ENCODE data around the gene KIZ. TPM values are rescaled to one million over a fixed set of nuclear protein-coding genes. Genes with fewer than 3 reads are reported as not detected.

Gene KIZ
- total and polyA plus RNA-seq, 2 of the 4 experiments (the other 2 are of a cell fraction), result 9.9 to 14.0 TPM

DNA sequence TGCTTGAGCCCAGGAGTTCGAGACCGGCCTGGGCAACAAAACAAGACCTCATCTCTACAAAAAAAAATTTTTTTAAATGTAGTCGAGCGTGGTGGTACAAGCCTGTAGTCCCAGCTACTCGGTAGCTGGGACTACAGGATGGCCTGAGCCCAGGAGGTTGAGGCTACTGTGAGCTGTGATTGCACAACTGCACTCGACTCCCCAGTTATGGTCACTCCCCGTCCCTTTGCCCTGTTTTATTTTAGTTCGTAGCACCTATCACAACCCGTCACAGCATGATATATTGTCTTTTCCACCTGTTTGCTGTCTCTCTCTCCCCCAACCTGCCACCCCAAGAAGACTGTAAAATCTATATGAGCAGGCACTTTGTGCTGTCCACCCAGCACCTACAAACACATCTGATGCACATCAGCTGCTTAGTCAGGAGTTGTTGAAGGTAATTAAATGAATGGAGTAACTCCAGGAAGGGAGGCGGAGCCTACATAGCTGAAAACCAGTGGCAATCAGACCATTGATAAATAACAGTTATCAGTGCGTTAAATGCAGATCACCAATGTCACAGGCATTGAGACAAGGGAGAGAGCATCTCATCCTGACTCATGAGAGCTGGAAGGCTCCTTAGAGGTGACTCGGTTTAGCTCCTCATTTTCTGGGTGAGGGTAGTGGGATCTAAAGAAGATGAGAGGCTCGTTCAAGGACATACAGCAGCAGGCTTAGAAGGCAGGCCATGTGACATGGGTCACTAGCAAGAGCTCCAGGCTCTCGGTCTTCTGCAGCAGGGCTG, 162.9 kb downstream of the KIZ start:
- Histone ChIP-seq H3K79me1 (ENCODE audit: low read depth in 1 of 2, low read length in 2 of 2) (no peaks in the 10 kb centered on the region), H4K91ac (ENCODE audit: insufficient read depth, low read depth, low read length) (no peak overlapping the region), H3K27me3 (ENCODE audit: control insufficient read depth, insufficient read depth, low read length) (no peaks in the 10 kb centered on the region; the same call in 1 of the 2 replicates), H3K9me3 (ENCODE audit: control insufficient read depth, insufficient read depth, low read length) (peaks cover 2% of the 10 kb centered on the region; the same call in 1 of the 2 replicates), H2AK5ac (ENCODE audit: low read depth, low read length) (no peak overlapping the region), H2BK15ac (ENCODE audit: low read depth, low read length) (no peak overlapping the region), H3K4me1 (ENCODE audit: control insufficient read depth, insufficient read depth, low read length) (no peaks in the 10 kb centered on the region), H4K8ac (ENCODE audit: low read depth in 2 of 2, low read length in 2 of 2) (no peak overlapping the region), H4K20me1 (ENCODE audit: insufficient read depth, low read length) (no peaks in the 10 kb centered on the region), H2BK20ac (ENCODE audit: low read depth, low read length) (no peak overlapping the region), H3K14ac (replicated peaks; ENCODE audit: low read depth, low read length) (no peak overlapping the region), H3K4me2 (ENCODE audit: low read depth, low read length) (no peak overlapping the region), H3K9ac (ENCODE audit: low read depth, low read length) (no peak overlapping the region), H3K27ac (ENCODE audit: insufficient read depth, low read length) (no peak overlapping the region), H2BK120ac (ENCODE audit: low read depth, low read length) (no peak overlapping the region), H3K56ac (ENCODE audit: extremely low read depth, insufficient read depth, low read length) (no peak overlapping the region), H3K9me1 (ENCODE audit: insufficient read depth, low read length) (peaks cover 3% of the 10 kb centered on the region; the same call in 1 of the 2 replicates), H3K4me3 (ENCODE audit: insufficient read depth, low read depth, low read length) (no peak overlapping the region), H4K5ac (ENCODE audit: low read depth, low read length) (no peak overlapping the region), H3K36me3 (ENCODE audit: control insufficient read depth, insufficient read depth, low read length) (no peaks in the 10 kb centered on the region), H2AFZ (replicated peaks; ENCODE audit: low read length, poor library complexity) (no peak overlapping the region), H2BK5ac (ENCODE audit: low read depth, low read length, poor library complexity, severe bottlenecking) (no peak overlapping the region), H2AK9ac (replicated peaks; ENCODE audit: low read depth, low read length, poor library complexity) (no peak overlapping the region), H3K23ac (ENCODE audit: low read depth, low read length) (no peak overlapping the region), H3K18ac (ENCODE audit: low read depth, low read length) (no peak overlapping the region), H3K4ac (ENCODE audit: low read depth, low read length) (no peak overlapping the region)
- ATAC-seq (ENCODE audit: low read depth) (no peak), DNase-seq (no peak)
- in situ Hi-C loops (cut with MboI; ENCODE audit: low sequenced_read_pairs), result no loop called here
- intact Hi-C loops (cut with micrococcal nuclease), result no loop called here
- dilution Hi-C loops (cut with HindIII; ENCODE audit: low sequenced_read_pairs, unreplicated experiment), result no loop called here
- ChIA-PET CTCF (no interaction called here), POLR2A (ENCODE audit: unreplicated experiment) (interaction anchor here (0.6 kb wide), 1 partner anchor 144 kb away, joined by 3 read pairs; no protein-coding TSS in a partner anchor)
- no TSS peak for BruUV-seq (replicated peaks)
- 53% methylated on average over 3 of the region's 14 CpGs; no CpG with 5 or more reads in 1 of the 2 experiments for WGBS, 2 experiments (ENCODE audit: extremely low coverage in 2 of 2, insufficient read length in 1 of 2)
- TF ChIP-seq MXI1 (IDR thresholded peaks at IDR 0.05; ENCODE audit: borderline replicate concordance, low read depth, low read length) (no peak), MAZ (IDR thresholded peaks at IDR 0.05; ENCODE audit: borderline replicate concordance, low read depth, low read length) (no peak), FOS (IDR thresholded peaks at IDR 0.05; ENCODE audit: low read depth, low read length) (no peak), CEBPB (IDR thresholded peaks at IDR 0.05; ENCODE audit: low read depth, low read length) (peak; percentile 56; the same call in 1 of the 2 replicates)

All from IMR-90 (cell line).